Right lobe of liver (tissue), 6 donors: ENCODE results near the gene HELZ. TPM values are rescaled to one million over a fixed set of nuclear protein-coding genes. Genes with fewer than 3 reads are reported as not detected.

Source experiments
- ATAC-seq, 4 donors: fragments of 200-7000 bp; cut with Tn5 transposase; one replicate each; pipeline ENCODE4 v1.9.1; 2020; ENCODE audit warnings: mild to moderate bottlenecking in 4 of 4, moderate library complexity in 4 of 4
- DNase-seq, 3 donors: peaks; one replicate each; pipeline ENCODE4 v3.0.0-alpha.2; 2020
- H3K27ac ChIP-seq, 3 donors: fragments of 200-600 bp; one replicate each; pipeline ENCODE4 v1.8.0; 2022
- H3K27me3 ChIP-seq, 2 donors: fragments of 200-600 bp; one replicate each; pipeline ENCODE4 v1.8.0; 2022
- H3K36me3 ChIP-seq, 4 donors: fragments of 200-600 bp; sonication (generic) in 1 of 4; one replicate each; pipeline versions ENCODE4 v1.5.1 to v1.8.0; 2017 to 2022; ENCODE audit warnings: control low read depth in 1 of 4
- H3K4me1 ChIP-seq, 4 donors: fragments of 200-600 bp; sonication (generic) in 1 of 4; one replicate each; pipeline versions ENCODE4 v1.5.1 to v1.8.0; 2017 to 2022; ENCODE audit warnings: control low read depth in 1 of 4
- H3K4me3 ChIP-seq, 3 donors: fragments of 200-600 bp; one replicate each; pipeline ENCODE4 v1.8.0; 2022
- H3K9me3 ChIP-seq, 4 donors: fragments of 200-600 bp; sonication (generic) in 1 of 4; one replicate each; pipeline versions ENCODE4 v1.5.1 to v1.8.0; 2017 to 2022; ENCODE audit warnings: control low read depth in 1 of 4
- CTCF ChIP-seq, 4 donors: fragments of 200-600 bp in 3 of 4; fragments of 450-650 bp in 1 of 4; IDR thresholded peaks; one replicate each; pipeline versions ENCODE4 v1.5.1 to v1.8.0; 2016 to 2022; ENCODE audit warnings: antibody characterized with exemption in 4 of 4, mild to moderate bottlenecking in 2 of 4
- POLR2A ChIP-seq: fragments of 450-650 bp; IDR thresholded peaks from one replicate; pipeline ENCODE4 v1.6.1; 2017; ENCODE audit warnings: antibody characterized with exemption, mild to moderate bottlenecking
- WGBS: methylation state at CpG from one replicate; pipeline ENCODE4 v1.1.6; 2018; ENCODE audit warnings: low coverage, low lambda C conversion rate; ENCODE audit not compliant: insufficient coverage; ENCODE audit errors: missing lambda C conversion rate; 5-methylcytosine and 5-hydroxymethylcytosine counted together
- intact Hi-C, 2 donors: fragments of 100-400 bp; cut with DNase I; formaldehyde crosslinking; loops; one replicate each; pipeline versions ENCODE4 v1.11.2 to v1.14.1; 2022
- total RNA-seq, 6 experiments: library from RNA; depleted of rRNA in 2 of 6; stranded (reverse); fragments of >200 nt in 2 of 6; fragmentation: NEBNext Ultra II Directional in 3 of 6; extraction: Animal tissue kit (Norgen Biotek cat#: 25700) in 3 of 6; gene quantifications; one replicate each; pipeline versions ENCODE4 v1.1.0 to v1.2.4, GENCODE V29; 2016 to 2023
- donor health status: DM: no; HTN: yes; CAD: no.
- donor health status: DM: no; HTN: no; CAD: no.
- donor health status: DM: no; HTN: no; CAD: no.
- donor health status: DM: no; HTN: yes; CAD: no.
- donor health status: DM: no; HTN: yes; CAD: no.

HELZ gene
- total RNA-seq, 6 experiments from 2014 or later = 24.2 to 33.6 (median 30.9) TPM

GRCh38 chr17:67281053-67281452 is 36.1 kb upstream of the HELZ start:
- H3K27ac ChIP-seq = peak overlapping the region; percentile 57 to 87 (median 77)
- WGBS = 77% methylated on average over 3 of the region's 3 CpGs
- H3K4me1 ChIP-seq = peaks cover 0 to 7% (median 2%) of the 10 kb centered on the region in 4 donors
- no peaks in the 10 kb centered on the region for H3K27me3 ChIP-seq
- no peak overlapping the region for H3K4me3 ChIP-seq
- no peaks in the 10 kb centered on the region for H3K9me3 ChIP-seq
- ATAC-seq (no peak), DNase-seq (no peak)
- H3K36me3 ChIP-seq = no peaks in the 10 kb centered on the region
- intact Hi-C loops = no loop called here
- no peak for TF ChIP-seq POLR2A
- TF ChIP-seq CTCF (IDR thresholded peaks at IDR 0.05) = no peak

DNA sequence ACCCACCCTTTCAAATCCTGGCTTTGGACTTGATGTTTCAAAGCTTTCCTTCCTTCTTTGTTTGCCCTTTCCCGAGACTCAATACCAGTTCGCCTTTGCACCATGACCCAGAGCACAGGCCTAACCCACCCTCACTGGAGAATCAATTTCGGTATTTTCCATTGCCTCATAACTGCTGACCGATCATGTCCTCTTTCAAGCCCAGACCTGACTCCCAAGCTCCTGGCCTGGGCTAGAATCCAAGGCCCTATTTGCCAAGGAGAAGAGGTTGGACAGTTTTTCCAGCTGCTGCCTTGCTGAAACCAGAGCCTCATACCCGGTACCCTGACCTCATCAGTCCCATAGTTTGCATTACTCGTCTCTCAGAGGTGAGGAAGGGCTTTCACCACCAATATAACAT is 35.3 kb upstream of the HELZ start:
- ATAC-seq = peak; percentile 91 to 98 (median 96)
- Histone ChIP-seq H3K4me3 (no peak overlapping the region), H3K27ac (peak overlapping the region; percentile 63 to 87 (median 77)), H3K4me1 (peaks cover 0 to 7% (median 2%) of the 10 kb centered on the region in 4 donors), H3K9me3 (no peaks in the 10 kb centered on the region), H3K27me3 (no peaks in the 10 kb centered on the region), H3K36me3 (no peaks in the 10 kb centered on the region)
- intact Hi-C loops = no loop called here
- DNase-seq = peak; percentile 76 to 93 (median 88)
- 15% methylated on average over 6 of the region's 6 CpGs for WGBS
- TF ChIP-seq CTCF (IDR thresholded peaks at IDR 0.05) (no peak), POLR2A (no peak)

GRCh38 chr17:67279115-67279514 is 34.1 kb upstream of the HELZ start:
- H3K27me3 ChIP-seq = no peaks in the 10 kb centered on the region
- no peaks in the 10 kb centered on the region for H3K36me3 ChIP-seq
- H3K9me3 ChIP-seq = no peaks in the 10 kb centered on the region
- no peak overlapping the region for H3K4me3 ChIP-seq
- H3K27ac ChIP-seq = no peak overlapping the region
- peaks cover 0 to 7% (median 2%) of the 10 kb centered on the region in 4 donors for H3K4me1 ChIP-seq
- no peak for TF ChIP-seq POLR2A
- no peak for TF ChIP-seq CTCF (IDR thresholded peaks at IDR 0.05)
- intact Hi-C loops = no loop called here
- no peak for DNase-seq
- 77% methylated on average over 7 of the region's 7 CpGs for WGBS
- ATAC-seq = no peak

DNA sequence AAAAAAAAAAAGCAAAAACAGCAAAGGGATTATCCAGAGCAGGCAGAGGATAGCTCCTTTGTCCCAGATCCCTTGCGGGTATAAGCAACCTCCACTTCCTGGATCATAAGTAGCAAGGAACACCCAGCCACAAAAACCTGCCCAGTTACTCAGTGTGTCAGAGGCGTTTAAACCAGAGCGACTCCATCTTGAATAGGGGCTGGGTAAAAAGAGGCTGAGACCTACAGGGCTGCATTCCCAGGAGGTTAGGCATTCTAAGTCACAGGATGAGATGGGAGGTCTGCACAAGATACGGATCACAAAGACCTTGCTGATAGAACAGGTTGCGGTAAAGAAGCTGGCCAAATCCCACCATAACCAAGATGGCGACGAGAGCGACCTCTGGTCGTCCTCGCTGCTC is 33.4 kb upstream of the HELZ start:
- intact Hi-C loops = no loop called here
- TF ChIP-seq POLR2A (no peak), CTCF (IDR thresholded peaks at IDR 0.05) (no peak)
- Histone ChIP-seq H3K4me3 (no peak overlapping the region), H3K36me3 (no peaks in the 10 kb centered on the region), H3K4me1 (peaks cover 0 to 7% (median 2%) of the 10 kb centered on the region in 4 donors), H3K9me3 (no peaks in the 10 kb centered on the region), H3K27me3 (no peaks in the 10 kb centered on the region), H3K27ac (no peak overlapping the region)
- ATAC-seq (no peak), DNase-seq (no peak)
- WGBS = 94% methylated on average over 9 of the region's 10 CpGs

GRCh38 chr17:67276075-67276474 is 31.1 kb upstream of the HELZ start:
- Histone ChIP-seq H3K4me3 (no peak overlapping the region), H3K36me3 (no peaks in the 10 kb centered on the region), H3K4me1 (peaks cover 0 to 7% (median 2%) of the 10 kb centered on the region in 4 donors), H3K9me3 (no peaks in the 10 kb centered on the region), H3K27ac (no peak overlapping the region), H3K27me3 (no peaks in the 10 kb centered on the region)
- peak in 1 of 3 donors; percentile 32 for DNase-seq
- peak in 2 of 4 donors; percentile 34 to 50 for ATAC-seq
- TF ChIP-seq POLR2A (no peak), CTCF (IDR thresholded peaks at IDR 0.05) (peak in 3 of 4 donors; percentile 14 to 36 (median 25))
- intact Hi-C loops = no loop called here
- WGBS = 43% methylated on average over 6 of the region's 10 CpGs
